T-helper 1 cell treated with Interleukin-12 subunit alpha and Interleukin-12 subunit beta and Interleukin-4 antibody, amounts not matched to agents 30 ng/mL and 1 ng/mL, for 36 hours (primary cell): ENCODE data around the gene CD8A. TPM values are rescaled to one million over a fixed set of nuclear protein-coding genes. Genes with fewer than 3 reads are reported as not detected.

Source experiments
- intact Hi-C: fragments of 100-400 bp; cut with micrococcal nuclease; formaldehyde crosslinking; loops from one replicate; pipeline ENCODE4 v1.15.1; 2024
- total RNA-seq: library from RNA; stranded (reverse); gene quantifications from 2 replicates; pipeline ENCODE4 v1.2.3, GENCODE V29; 2022

CD8A gene
- total RNA-seq, 1 donor from 2014 or later: 2.4 TPM

DNA sequence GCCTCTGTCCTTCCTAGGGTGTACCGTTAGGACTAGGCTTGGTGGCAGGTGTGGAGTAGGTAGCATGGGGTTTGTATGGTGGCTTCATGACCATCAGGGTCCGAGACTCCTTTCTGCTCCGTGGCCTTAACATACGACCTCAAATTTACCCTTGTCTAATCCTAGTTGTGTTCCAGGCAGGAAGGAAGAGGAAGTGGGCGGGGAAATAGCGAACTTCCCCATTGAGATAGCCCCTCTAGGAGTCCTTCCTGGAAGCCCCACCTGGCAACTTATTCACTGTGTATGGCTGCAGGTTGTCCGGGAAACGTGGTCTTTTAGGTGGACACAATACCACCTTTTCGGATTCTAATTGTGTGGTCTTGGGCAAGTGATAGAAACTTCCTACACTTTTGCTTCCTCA lies 9.3 kb downstream of the CD8A start:
- intact Hi-C loops: no loop called here

DNA sequence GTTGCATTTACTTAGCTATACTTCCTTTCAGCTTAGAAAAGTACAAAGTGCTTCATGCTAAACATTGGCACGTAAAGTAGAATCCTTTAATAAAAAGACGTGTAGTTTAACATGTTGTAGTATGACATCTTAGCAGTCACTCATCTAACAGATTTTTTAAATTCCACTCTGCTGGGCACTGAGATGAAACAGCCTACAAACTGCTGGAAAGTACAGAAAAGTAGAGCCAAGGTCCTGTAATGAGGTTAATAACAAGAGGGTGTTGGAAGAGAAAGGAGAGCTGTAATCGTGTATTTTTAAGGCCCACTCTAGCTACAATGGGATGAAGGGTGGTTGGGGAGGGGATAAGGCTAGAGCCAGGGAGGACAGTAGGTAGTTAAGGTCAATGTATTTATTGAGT lies 10.7 kb downstream of the CD8A start:
- intact Hi-C loops: no loop called here

DNA sequence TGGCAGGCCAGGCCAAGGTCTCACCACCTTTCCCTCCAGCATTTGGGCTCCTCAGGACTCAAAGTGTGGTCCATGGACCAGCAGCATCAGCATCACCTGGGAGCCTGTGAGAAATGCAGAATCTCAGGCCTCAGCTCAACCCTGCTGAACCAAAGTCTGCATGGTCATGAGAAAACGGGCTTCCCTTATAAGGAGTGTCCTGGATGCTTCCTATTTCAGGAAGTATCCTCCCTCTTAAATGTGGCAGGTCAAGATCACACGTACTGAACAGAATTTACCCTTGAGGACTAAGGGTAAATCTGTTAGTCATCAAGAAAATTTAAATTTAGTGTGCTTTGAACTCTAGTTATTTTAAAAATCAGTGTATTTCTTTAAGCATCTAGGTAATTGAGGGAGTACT lies 11.8 kb downstream of the CD8A start:
- intact Hi-C loops: no loop called here

DNA sequence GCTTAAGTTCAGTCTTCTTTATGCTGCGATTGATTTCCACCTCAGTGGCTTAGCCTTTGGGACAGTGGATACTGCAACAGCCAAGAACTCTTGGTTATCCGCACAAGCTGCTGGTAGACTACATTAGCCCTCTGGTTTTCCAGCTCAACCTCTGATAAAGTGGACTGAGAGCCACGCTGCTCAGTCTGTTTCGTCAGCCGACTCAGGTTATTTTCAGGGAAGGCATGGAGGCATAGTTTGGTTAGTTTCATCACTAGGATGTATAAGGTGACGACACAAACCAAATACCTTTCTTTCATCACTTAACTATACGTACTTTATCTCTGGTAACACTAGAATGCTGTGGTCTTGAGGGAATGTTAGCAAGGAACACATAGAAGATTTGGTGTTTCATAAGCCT lies 14.2 kb downstream of the CD8A start:
- intact Hi-C loops: no loop called here

DNA sequence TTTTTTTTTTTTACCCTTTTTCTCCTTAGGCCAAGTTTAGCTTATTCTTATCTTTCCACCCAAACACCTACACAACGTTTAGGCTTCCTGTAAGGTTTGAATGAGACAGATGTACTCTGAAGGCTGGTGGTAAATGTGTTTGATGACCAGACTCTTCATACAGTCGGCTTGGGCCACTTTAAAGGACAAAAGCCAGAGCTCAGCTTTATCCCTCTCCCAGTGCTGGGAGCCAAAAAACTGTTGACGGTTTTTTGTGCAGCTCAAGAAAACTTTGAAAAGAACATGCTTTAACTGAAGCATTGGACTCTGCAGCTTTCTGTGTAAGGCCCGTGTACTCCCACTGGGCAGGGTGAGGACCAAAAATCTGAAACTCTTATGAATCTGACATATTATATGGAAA lies 15.4 kb downstream of the CD8A start:
- intact Hi-C loops: no loop called here

- intact Hi-C loops: no loop called here
These were observed 15.9 kb downstream of the CD8A start for GRCh38 chr2:86774862-86775261.

DNA sequence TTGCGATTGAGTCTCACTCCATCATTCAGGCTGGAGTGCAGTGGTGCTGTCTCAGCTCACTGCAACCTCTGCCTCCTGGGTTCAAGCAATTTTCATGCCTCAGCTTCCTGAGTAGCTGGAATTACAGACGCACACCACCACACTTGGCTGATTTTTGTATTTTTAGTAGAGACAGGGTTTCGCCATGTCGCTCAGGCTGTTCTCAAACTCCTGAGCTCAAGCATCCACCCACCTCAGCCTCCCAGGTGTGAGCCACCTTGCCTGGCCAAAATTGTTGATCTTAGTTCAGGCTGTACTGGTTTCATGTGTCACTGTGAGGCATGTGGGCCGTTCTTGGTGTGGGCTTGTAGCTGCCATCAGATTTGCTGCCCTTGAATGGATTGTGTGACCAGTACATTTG lies 18.1 kb downstream of the CD8A start:
- intact Hi-C loops: no loop called here

DNA sequence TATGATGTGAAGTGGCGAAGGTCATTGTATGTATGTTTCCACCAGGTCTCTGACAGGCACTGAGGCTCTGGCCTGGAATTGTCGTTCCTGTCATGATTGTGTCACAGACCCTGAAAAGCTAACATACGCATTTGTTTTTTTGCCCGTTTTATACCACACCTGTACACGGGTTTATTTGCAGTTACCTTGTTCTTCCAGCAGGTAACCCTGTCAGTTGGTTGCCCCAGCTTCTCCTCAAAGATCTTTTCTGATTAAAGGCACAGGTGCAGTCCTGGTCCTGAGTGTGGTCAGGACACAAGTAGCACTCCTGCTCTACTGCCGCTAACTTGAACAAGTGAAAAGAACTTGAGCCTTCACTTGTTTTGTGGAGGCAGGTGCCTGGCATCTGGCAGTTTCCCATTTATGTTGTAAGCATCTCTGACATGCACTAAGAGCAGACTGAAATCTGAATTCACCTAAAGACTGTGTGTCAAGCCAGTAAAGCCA lies 19.9 kb downstream of the CD8A start:
- intact Hi-C loops: no loop called here

- intact Hi-C loops: no loop called here
These were observed 20.9 kb downstream of the CD8A start for GRCh38 chr2:86769838-86770237.

GRCh38 chr2:86768189-86768949 lies 22.3 kb downstream of the CD8A start:
- intact Hi-C loops: no loop called here

DNA sequence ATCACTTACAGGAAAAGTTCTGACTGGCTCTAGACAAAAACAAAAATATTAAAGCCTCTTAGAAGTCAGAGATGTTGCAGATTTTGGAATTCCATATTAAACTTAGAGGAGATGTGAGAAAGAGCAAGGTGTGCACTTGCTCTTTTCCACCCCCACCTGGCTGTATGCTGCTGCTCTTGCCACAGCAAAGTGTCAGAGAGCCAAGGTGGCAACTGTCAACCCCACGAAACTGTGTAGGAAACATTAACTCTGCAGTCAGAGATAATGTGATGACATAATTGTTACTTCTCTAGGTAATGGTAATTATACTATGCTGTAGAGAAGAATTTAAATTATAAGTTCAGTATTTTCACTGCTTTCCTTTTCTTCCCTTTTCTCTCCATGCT lies 25.4 kb downstream of the CD8A start:
- intact Hi-C loops: no loop called here

DNA sequence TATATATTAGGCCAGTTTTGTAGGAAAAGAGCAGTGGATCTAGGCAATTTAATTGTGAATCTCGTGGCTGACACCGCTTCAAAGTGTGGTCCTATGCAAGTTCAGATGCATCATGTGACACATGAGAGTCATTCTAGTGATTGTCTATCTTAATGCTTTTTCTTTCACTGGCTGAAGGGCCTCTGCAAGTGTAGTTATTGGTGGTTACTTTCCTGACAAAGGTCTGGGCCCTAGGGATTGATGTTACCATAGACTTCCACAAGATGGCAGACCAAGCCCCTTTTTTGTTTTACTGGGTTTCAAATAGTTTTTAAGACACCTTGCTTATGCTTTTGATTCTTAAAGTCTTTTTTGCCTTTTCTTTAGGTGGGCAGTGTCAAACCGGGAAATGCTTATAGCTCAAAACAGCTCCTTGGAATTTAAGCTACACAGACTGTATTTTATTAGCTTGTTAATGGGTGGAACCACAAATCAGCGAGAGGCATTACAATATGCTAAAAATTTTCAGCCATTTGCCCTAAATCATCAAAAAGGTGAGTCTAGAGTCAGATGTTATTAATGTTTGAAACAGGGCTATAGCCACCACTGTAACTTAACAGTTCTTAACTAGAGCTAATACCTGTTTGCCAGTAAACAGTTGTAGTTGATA lies 25.9 kb downstream of the CD8A start:
- intact Hi-C loops: loop anchor here (1.0 kb wide), 1 partner anchor 44 kb away; no protein-coding TSS in a partner anchor

DNA sequence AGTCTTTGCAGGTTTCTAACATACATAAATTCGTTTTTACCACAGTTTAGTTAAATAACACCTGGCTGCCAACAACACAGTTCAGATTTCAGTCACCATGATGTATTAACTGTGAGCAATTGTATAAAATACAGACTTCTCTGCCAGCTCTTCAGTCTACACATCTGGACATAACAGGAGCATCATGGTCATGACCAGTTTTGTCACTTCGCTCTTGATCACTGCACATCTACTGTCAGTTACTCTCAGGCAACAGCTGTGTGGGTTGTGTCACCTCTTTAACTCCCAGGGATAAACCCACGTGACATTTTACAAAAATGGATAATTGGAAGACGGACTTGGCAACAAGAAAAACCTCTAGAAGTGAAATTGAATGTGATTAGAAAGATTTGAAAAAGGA lies 30.3 kb downstream of the CD8A start:
- intact Hi-C loops: no loop called here

DNA sequence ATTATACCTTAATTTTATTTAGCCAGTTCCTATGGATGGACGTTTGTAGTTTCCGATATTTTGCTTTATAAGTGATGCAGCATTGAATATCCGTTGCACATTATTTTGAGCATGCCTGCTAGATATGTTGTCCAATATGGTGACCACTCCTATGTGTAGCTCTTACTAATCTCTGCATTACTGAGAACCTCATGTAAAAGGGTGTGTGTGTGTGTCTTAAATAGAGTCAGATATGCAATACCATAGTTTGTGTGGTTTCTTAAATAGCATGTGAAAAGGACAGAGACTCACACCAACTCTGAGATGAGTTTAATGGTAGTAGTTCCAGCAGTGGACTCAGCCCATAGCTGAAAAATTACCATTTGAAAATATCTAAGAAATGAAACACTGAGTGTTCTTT lies 32.3 kb downstream of the CD8A start:
- intact Hi-C loops: no loop called here

- intact Hi-C loops: no loop called here
These were observed 37.1 kb downstream of the CD8A start for GRCh38 chr2:86753606-86754005.

DNA sequence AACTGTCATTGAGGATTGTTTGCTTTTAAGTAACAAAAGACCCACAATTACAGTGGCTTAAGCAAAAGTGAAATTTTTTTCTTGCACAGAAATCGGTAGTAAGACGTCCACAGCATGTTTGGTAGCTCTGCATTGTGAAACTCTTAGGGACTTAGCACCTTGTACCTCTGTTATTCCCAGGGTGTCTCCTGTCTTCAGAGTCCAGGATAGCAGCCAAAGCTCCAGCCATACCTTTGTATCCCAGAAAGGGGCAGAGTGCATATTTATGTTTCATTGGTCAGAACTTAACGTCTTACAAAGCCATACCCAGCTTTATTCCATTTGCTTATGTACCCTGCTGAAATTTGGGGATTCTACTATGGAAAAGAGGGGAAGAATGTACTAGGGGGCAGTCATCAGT lies 37.8 kb downstream of the CD8A start:
- intact Hi-C loops: no loop called here

- intact Hi-C loops: no loop called here
These were observed 38.9 kb downstream of the CD8A start for GRCh38 chr2:86751778-86752177.

- intact Hi-C loops: no loop called here
These were observed 40.4 kb downstream of the CD8A start for GRCh38 chr2:86750240-86750839.

DNA sequence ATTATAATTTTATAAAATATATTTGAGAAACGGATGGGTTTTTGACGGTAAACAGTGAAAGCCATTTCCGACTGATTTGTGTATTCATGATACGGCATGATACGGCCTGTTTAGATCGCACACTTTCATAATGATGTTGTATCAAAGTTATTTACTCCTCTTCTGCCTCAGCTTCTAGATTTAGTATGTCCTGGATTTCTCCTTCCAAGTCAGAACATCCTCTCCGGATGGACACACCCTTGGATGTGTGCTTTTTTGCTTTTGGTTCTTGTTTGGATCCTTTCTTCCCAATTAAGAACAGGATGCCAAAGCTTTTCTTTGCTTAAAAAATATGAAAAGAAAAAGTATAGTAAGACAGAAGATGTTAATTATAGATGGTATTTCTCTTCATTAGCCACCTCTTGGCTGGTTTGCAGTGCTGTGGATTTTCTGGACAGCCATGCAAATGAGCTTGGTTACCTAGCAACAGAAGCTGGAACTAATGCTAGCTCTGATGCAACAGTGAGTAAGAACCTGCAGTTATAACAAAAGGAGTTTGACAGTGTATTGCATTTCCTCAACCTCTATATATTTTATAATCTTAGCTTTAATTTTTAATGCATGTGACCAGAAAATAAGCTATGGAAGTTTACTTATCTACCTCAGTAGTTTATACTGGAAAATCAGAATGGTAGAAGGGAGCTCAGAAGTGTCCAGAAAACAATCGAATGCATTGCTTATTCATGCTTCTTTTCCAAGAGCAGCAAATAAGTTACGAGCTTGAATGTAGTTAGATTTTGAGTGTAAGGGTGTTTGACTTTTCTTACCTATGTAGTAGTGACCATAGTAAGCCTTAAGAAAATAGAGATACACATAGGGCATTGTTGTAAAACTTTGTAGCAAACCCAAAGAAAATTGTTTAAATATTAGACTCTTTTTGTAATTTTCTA lies 42.7 kb downstream of the CD8A start:
- intact Hi-C loops: no loop called here

- intact Hi-C loops: no loop called here
These were observed 43.8 kb downstream of the CD8A start for GRCh38 chr2:86746939-86747338.

- intact Hi-C loops: no loop called here
These were observed 46.6 kb downstream of the CD8A start for GRCh38 chr2:86744152-86744551.
